Epithelial cell of proximal tubule (primary cell): ENCODE results near the gene GNL1. TPM values are rescaled to one million over a fixed set of nuclear protein-coding genes. Genes with fewer than 3 reads are reported as not detected.
"Not testable (repeated sequence)": the region's sequence is repeated elsewhere in the genome, so short reads cannot be mapped to it uniquely, and the experiment has no call there.

ENCODE experiments used
- DNase-seq: peaks from one replicate; pipeline ENCODE4 v3.0.0-alpha.2; 2011; ENCODE audit warnings: low read depth
- H3K4me3 ChIP-seq: 2 replicates; pipeline ENCODE4 v1.5.1; 2011; ENCODE audit warnings: low read depth, mild to moderate bottlenecking, low read length
- CTCF ChIP-seq: conservative IDR thresholded peaks from 2 replicates; pipeline ENCODE4 v1.5.1; 2012; ENCODE audit warnings: low read depth, mild to moderate bottlenecking, low read length
- total RNA-seq: library from RNA; depleted of rRNA; stranded (reverse); fragments of >200 nt; gene quantifications from 2 replicates; pipeline ENCODE4 v1.2.3, GENCODE V29; 2015

The GNL1 gene
- total RNA-seq, 1 donor from 2014 or later, result 46.1 TPM

- H3K4me3 ChIP-seq, result no peak overlapping the region
- TF ChIP-seq CTCF, result no peak
Observed at GRCh38 chr6:30598912-30599624, 42.8 kb upstream of the GNL1 start.

GRCh38 chr6:30597315-30598144 is 41.2 kb upstream of the GNL1 start:
- H3K4me3 ChIP-seq, DNase-seq: not testable (repeated sequence)
- TF ChIP-seq CTCF, result peak; percentile 77

More at GRCh38 chr6:30598912-30599624, 42.8 kb upstream of the GNL1 start:
- no peak for DNase-seq

- no peak for DNase-seq
- TF ChIP-seq CTCF, result no peak
- no peak overlapping the region for H3K4me3 ChIP-seq
Observed at GRCh38 chr6:30592287-30592686, 36.0 kb upstream of the GNL1 start.

- no peak for TF ChIP-seq CTCF
- DNase-seq, result no peak
- H3K4me3 ChIP-seq, result no peak overlapping the region
Observed at GRCh38 chr6:30591008-30591407, 34.7 kb upstream of the GNL1 start.

- DNase-seq, result no peak
- no peak overlapping the region for H3K4me3 ChIP-seq
- TF ChIP-seq CTCF, result no peak
Observed at GRCh38 chr6:30590509-30590908, 34.2 kb upstream of the GNL1 start.

- no peak overlapping the region for H3K4me3 ChIP-seq
- no peak for TF ChIP-seq CTCF
- no peak for DNase-seq
Observed at GRCh38 chr6:30589754-30590358, 33.6 kb upstream of the GNL1 start.
